Right lobe of liver (tissue), 6 donors: Measurements from ENCODE around the gene ENTR1. TPM values are rescaled to one million over a fixed set of nuclear protein-coding genes. Genes with fewer than 3 reads are reported as not detected.

Experiments
- ATAC-seq, 4 donors: fragments of 200-7000 bp; cut with Tn5 transposase; one replicate each; pipeline ENCODE4 v1.9.1; 2020; ENCODE audit warnings: mild to moderate bottlenecking in 4 of 4, moderate library complexity in 4 of 4
- DNase-seq, 3 donors: peaks; one replicate each; pipeline ENCODE4 v3.0.0-alpha.2; 2020
- H3K27ac ChIP-seq, 3 donors: fragments of 200-600 bp; one replicate each; pipeline ENCODE4 v1.8.0; 2022
- H3K27me3 ChIP-seq, 2 donors: fragments of 200-600 bp; one replicate each; pipeline ENCODE4 v1.8.0; 2022
- H3K36me3 ChIP-seq, 4 donors: fragments of 200-600 bp; sonication (generic) in 1 of 4; one replicate each; pipeline versions ENCODE4 v1.5.1 to v1.8.0; 2017 to 2022; ENCODE audit warnings: control low read depth in 1 of 4
- H3K4me1 ChIP-seq, 4 donors: fragments of 200-600 bp; sonication (generic) in 1 of 4; one replicate each; pipeline versions ENCODE4 v1.5.1 to v1.8.0; 2017 to 2022; ENCODE audit warnings: control low read depth in 1 of 4
- H3K4me3 ChIP-seq, 3 donors: fragments of 200-600 bp; one replicate each; pipeline ENCODE4 v1.8.0; 2022
- H3K9me3 ChIP-seq, 4 donors: fragments of 200-600 bp; sonication (generic) in 1 of 4; one replicate each; pipeline versions ENCODE4 v1.5.1 to v1.8.0; 2017 to 2022; ENCODE audit warnings: control low read depth in 1 of 4
- POLR2A ChIP-seq: fragments of 450-650 bp; IDR thresholded peaks from one replicate; pipeline ENCODE4 v1.6.1; 2017; ENCODE audit warnings: antibody characterized with exemption, mild to moderate bottlenecking
- WGBS: methylation state at CpG from one replicate; pipeline ENCODE4 v1.1.6; 2018; ENCODE audit warnings: low coverage, low lambda C conversion rate; ENCODE audit not compliant: insufficient coverage; ENCODE audit errors: missing lambda C conversion rate; 5-methylcytosine and 5-hydroxymethylcytosine counted together
- intact Hi-C, 2 donors: fragments of 100-400 bp; cut with DNase I; formaldehyde crosslinking; loops; one replicate each; pipeline versions ENCODE4 v1.11.2 to v1.14.1; 2022
- total RNA-seq, 6 experiments: library from RNA; depleted of rRNA in 2 of 6; stranded (reverse); fragments of >200 nt in 2 of 6; fragmentation: NEBNext Ultra II Directional in 3 of 6; extraction: Animal tissue kit (Norgen Biotek cat#: 25700) in 3 of 6; gene quantifications; one replicate each; pipeline versions ENCODE4 v1.1.0 to v1.2.4, GENCODE V29; 2016 to 2023
- TF ChIP-seq, protein P1 (sequence below), 4 donors: fragments of 200-600 bp in 3 of 4; fragments of 450-650 bp in 1 of 4; IDR thresholded peaks; one replicate each; pipeline versions ENCODE4 v1.5.1 to v1.8.0; 2016 to 2022; ENCODE audit warnings: antibody characterized with exemption in 4 of 4, mild to moderate bottlenecking in 2 of 4
- donor health status: DM: no; HTN: yes; CAD: no.
- donor health status: DM: no; HTN: no; CAD: no.
- donor health status: DM: no; HTN: no; CAD: no.
- donor health status: DM: no; HTN: yes; CAD: no.
- donor health status: DM: no; HTN: yes; CAD: no.

The ENTR1 gene
- total RNA-seq, 6 experiments from 2014 or later, result 27.9 to 53.5 (median 35.4) TPM

DNA sequence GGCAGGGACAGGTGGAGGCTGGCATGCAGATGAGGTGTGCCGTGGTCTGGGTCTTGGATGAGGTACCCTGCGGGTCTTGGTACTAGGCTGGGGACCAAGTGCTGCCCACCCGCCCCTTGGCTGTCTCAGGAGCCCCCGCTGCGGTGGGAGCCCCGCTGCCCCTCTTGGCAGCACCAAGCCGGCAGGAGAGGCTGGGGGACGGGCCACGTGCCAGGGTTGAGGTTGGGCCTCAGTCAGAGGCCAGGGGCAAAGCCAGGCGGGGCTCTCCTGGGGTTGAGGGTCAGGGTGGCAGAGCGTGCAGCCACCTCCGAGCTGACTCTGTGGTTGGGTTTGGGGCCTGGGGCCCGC, 38.9 kb downstream of the ENTR1 start:
- Histone ChIP-seq H3K9me3 (no peaks in the 10 kb centered on the region), H3K4me1 (peaks cover 0 to 14% (median 1%) of the 10 kb centered on the region in 4 donors), H3K27me3 (no peaks in the 10 kb centered on the region), H3K27ac (no peak overlapping the region), H3K36me3 (no peaks in the 10 kb centered on the region), H3K4me3 (no peak overlapping the region)
- ATAC-seq (no peak), DNase-seq (no peak)
- intact Hi-C loops, result no loop called here
- no CpG with 5 or more reads among the region's 13 CpGs for WGBS
- TF ChIP-seq POLR2A, result no peak
- TF ChIP-seq, protein P1, sequence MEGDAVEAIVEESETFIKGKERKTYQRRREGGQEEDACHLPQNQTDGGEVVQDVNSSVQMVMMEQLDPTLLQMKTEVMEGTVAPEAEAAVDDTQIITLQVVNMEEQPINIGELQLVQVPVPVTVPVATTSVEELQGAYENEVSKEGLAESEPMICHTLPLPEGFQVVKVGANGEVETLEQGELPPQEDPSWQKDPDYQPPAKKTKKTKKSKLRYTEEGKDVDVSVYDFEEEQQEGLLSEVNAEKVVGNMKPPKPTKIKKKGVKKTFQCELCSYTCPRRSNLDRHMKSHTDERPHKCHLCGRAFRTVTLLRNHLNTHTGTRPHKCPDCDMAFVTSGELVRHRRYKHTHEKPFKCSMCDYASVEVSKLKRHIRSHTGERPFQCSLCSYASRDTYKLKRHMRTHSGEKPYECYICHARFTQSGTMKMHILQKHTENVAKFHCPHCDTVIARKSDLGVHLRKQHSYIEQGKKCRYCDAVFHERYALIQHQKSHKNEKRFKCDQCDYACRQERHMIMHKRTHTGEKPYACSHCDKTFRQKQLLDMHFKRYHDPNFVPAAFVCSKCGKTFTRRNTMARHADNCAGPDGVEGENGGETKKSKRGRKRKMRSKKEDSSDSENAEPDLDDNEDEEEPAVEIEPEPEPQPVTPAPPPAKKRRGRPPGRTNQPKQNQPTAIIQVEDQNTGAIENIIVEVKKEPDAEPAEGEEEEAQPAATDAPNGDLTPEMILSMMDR (IDR thresholded peaks at IDR 0.05), result no peak

DNA sequence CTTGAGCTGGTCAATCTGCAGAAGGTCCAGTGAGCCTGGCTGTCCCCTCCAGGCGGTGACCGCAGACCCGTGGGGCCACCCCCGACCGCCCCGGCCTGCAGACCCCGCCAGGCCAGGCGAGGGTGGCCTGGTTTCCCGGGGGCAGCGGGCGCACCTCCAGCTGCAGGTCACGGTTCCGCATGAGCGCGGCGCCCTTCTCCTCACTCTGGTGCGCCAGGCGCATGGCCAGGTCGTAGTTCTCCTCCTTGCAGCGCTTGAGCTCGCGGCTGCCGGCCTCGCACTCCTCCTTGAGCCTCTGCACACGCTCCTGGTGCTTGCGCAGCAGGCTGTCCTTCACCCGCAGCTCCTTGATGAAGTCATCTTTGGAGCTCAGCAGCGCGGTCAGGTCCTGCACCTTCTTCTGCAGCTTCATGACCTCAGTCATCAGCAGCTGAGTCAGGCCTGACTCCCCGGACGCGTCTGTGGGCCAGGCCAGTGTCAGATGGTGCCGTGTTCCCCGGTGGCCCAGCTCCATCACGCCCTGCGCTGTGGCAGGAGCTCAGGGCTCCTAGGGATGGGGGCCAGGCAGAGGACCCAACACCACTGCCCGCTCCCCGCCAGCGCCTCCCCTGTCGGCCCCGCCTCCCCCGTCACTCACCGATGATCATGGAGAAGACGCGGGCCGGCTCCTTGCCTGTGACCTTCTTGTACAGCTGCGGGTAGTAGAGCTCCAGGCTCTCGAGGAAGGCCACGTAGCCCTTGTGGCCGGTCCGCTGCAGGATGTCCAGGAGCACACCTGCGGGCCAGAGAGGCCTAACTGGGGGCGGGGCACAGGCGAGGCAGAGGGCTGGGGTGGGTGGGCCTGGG, 39.5 kb downstream of the ENTR1 start:
- 95% methylated on average over 15 of the region's 54 CpGs for WGBS
- intact Hi-C loops, result no loop called here
- no peaks in the 10 kb centered on the region for H3K9me3 ChIP-seq
- no peaks in the 10 kb centered on the region for H3K36me3 ChIP-seq
- no peak overlapping the region for H3K4me3 ChIP-seq
- no peak for TF ChIP-seq POLR2A
- TF ChIP-seq, protein P1 (IDR thresholded peaks at IDR 0.05), result no peak
- no peak for DNase-seq
- no peaks in the 10 kb centered on the region for H3K27me3 ChIP-seq
- no peak for ATAC-seq
- no peak overlapping the region for H3K27ac ChIP-seq
- H3K4me1 ChIP-seq, result peaks cover 0 to 14% (median 1%) of the 10 kb centered on the region in 4 donors

DNA sequence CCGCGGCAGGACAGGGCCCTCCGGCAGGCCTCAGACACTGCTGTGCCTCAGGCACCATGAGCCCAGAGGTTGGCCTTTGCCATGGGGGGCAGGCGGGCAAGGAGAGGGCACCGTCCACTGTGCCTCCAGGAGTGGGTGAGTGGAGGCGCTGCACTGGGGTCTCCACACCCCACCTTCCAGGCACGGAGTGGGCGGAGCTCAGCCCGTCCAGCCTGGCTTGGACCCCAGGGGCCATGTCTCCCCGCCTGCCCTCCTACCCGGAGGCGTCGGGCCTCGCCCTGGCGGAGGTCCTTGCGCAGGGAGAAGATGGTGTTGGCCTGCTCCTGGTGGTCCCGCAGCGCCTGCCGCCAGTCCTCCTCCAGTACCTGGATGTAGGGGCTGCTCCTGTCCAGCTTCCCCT, 40.4 kb downstream of the ENTR1 start:
- ATAC-seq, result no peak
- no peak for TF ChIP-seq POLR2A
- TF ChIP-seq, protein P1 (IDR thresholded peaks at IDR 0.05), result no peak
- no CpG with 5 or more reads among the region's 19 CpGs for WGBS
- no peaks in the 10 kb centered on the region for H3K9me3 ChIP-seq
- DNase-seq, result no peak
- intact Hi-C loops, result no loop called here
- H3K4me1 ChIP-seq, result peaks cover 0 to 14% (median 1%) of the 10 kb centered on the region in 4 donors
- H3K27me3 ChIP-seq, result no peaks in the 10 kb centered on the region
- H3K36me3 ChIP-seq, result no peaks in the 10 kb centered on the region
- no peak overlapping the region for H3K4me3 ChIP-seq
- no peak overlapping the region for H3K27ac ChIP-seq

DNA sequence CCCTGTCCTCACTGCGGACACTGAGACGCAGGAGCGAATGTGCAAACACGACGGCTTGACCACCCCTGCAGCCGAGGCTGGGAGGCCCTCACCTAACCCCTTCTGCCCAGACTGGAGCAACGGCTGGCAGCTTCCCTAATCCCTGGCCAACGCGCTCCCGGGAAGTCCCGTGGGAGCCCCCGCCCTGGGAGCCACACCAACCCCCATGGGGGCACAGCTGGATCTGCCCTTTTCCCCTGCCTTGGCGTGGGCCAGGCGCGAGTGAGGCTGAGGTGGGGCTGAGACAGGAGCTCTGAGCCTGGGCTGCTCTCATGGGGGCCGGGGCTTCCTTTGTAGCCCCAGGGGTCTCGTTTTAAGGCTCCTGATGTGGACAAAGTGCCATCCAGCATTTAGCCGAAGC, 42.2 kb downstream of the ENTR1 start:
- Histone ChIP-seq H3K4me1 (peaks cover 2 to 19% (median 5%) of the 10 kb centered on the region in 4 donors), H3K27ac (no peak overlapping the region), H3K36me3 (no peaks in the 10 kb centered on the region), H3K4me3 (no peak overlapping the region), H3K9me3 (no peaks in the 10 kb centered on the region), H3K27me3 (no peaks in the 10 kb centered on the region)
- intact Hi-C loops, result no loop called here
- WGBS, result 80% methylated on average over 1 of the region's 18 CpGs
- ATAC-seq (no peak), DNase-seq (no peak)
- TF ChIP-seq POLR2A, result no peak
- TF ChIP-seq, protein P1 (IDR thresholded peaks at IDR 0.05), result no peak
